ENCODE data around the gene ATP8B3. TPM values are rescaled to one million over a fixed set of nuclear protein-coding genes. Genes with fewer than 3 reads are reported as not detected.

Gene ATP8B3
- total RNA-seq, 1 donor = 0.86 TPM

GRCh38 chr19:1809678-1810077, 2.4 kb downstream of the ATP8B3 start:
- DNase-seq (ENCODE audit: low read depth) = no peak
- no peak overlapping the region for H3K4me3 ChIP-seq (ENCODE audit: low read depth, low read length)
- no peak for TF ChIP-seq CTCF (IDR thresholded peaks at IDR 0.05; ENCODE audit: insufficient read depth, low read depth, low read length)

- H3K4me3 ChIP-seq (ENCODE audit: low read depth, low read length) = no peak overlapping the region
- DNase-seq (ENCODE audit: low read depth) = no peak
- no peak for TF ChIP-seq CTCF (IDR thresholded peaks at IDR 0.05; ENCODE audit: insufficient read depth, low read depth, low read length)
Measured at GRCh38 chr19:1808395-1808731, 3.7 kb downstream of the ATP8B3 start.

- no peak for DNase-seq (ENCODE audit: low read depth)
- TF ChIP-seq CTCF (IDR thresholded peaks at IDR 0.05; ENCODE audit: insufficient read depth, low read depth, low read length) = no peak
- no peak overlapping the region for H3K4me3 ChIP-seq (ENCODE audit: low read depth, low read length)
Measured at GRCh38 chr19:1807695-1808394, 4.2 kb downstream of the ATP8B3 start.

GRCh38 chr19:1807030-1807694, 4.9 kb downstream of the ATP8B3 start:
- no peak for TF ChIP-seq CTCF (IDR thresholded peaks at IDR 0.05; ENCODE audit: insufficient read depth, low read depth, low read length)
- H3K4me3 ChIP-seq (ENCODE audit: low read depth, low read length) = no peak overlapping the region
- DNase-seq (ENCODE audit: low read depth) = no peak

GRCh38 chr19:1806184-1807029, 5.7 kb downstream of the ATP8B3 start:
- TF ChIP-seq CTCF (IDR thresholded peaks at IDR 0.05; ENCODE audit: insufficient read depth, low read depth, low read length) = no peak
- no peak for DNase-seq (ENCODE audit: low read depth)
- no peak overlapping the region for H3K4me3 ChIP-seq (ENCODE audit: low read depth, low read length)

GRCh38 chr19:1805401-1806183, 6.5 kb downstream of the ATP8B3 start:
- no peak for TF ChIP-seq CTCF (IDR thresholded peaks at IDR 0.05; ENCODE audit: insufficient read depth, low read depth, low read length)

More at GRCh38 chr19:1805401-1806183, 6.5 kb downstream of the ATP8B3 start:
- H3K4me3 ChIP-seq (ENCODE audit: low read depth, low read length) = no peak overlapping the region
- no peak for DNase-seq (ENCODE audit: low read depth)
